ENCODE results near the gene SSBP4. TPM values are rescaled to one million over a fixed set of nuclear protein-coding genes. Genes with fewer than 3 reads are reported as not detected.

SSBP4 gene
- total and polyA plus RNA-seq, 9 of the 15 experiments (the other 6 are each of a cell fraction or from before 2014, with no cell fraction given) = 1.1 to 189 (median 39.0) TPM

DNA sequence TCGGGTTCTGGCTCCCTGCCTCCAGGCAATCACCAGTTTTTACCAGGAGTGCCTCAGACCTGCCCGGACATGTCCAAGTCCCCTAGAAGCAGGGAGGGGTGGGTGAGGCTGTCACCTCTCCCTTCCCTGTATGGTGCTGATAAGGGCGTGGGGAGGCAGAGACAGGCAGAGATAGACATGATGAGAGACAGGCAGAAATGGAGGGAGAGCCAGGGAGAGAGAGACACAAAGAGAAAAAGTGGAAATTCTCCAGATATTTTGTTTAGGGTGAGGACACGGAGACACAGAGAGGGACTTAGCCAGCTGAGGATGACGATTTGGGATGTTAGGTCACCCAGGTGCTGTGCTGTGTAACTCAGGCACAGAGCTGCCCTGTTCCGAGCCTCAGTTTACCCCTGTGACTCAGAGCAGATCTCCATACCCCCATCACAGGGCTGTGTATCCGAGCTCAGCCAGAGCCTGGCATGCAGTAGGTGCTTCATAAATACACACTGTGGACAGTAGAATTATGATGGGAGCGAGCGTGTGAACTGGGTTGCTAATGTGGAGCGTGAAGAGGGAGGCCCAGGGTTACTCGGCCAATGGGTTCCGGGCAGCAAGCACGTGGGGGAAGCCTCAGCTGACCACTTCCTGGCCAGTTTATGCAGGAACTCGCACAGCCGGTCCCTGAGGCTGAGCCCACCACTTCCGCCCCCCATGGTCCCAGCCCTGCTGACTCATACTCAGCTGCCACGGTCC lies 45.1 kb upstream of the SSBP4 start (continued):
- TF ChIP-seq ELF4 (CRISPR knock-in tag; IDR thresholded peaks at IDR 0.05) = no peak; the same call in 1 of the 2 replicates
- TF ChIP-seq ZNF507 (tag; conservative IDR thresholded peaks at IDR 0.05) = no peak
- peak; percentile 50; the same call in 1 of the 2 replicates for TF ChIP-seq NBN (IDR thresholded peaks at IDR 0.05; ENCODE audit: low read depth)
- peak; percentile 90 for TF ChIP-seq LCOR (CRISPR knock-in tag; IDR thresholded peaks at IDR 0.05)
- TF ChIP-seq TCF3 (CRISPR knock-in tag; IDR thresholded peaks at IDR 0.05) = peak; percentile 98
- TF ChIP-seq BRCA1 (IDR thresholded peaks at IDR 0.05) = no peak
- no peak for TF ChIP-seq BRCA1 (CRISPR knock-in tag; IDR thresholded peaks at IDR 0.05)
- no peak for TF ChIP-seq YBX1 (IDR thresholded peaks at IDR 0.05)
- peak; percentile 91 for TF ChIP-seq KDM5B (IDR thresholded peaks at IDR 0.05; ENCODE audit: insufficient replicate concordance, low read depth, low read length)
- TF ChIP-seq RNF2 (IDR thresholded peaks at IDR 0.05) = peak; percentile 96
- no peak for TF ChIP-seq ASH1L (IDR thresholded peaks at IDR 0.05; ENCODE audit: borderline replicate concordance, low read depth, partially characterized antibody)
- no peak for TF ChIP-seq SRSF7 (optimal IDR thresholded peaks at IDR 0.05; ENCODE audit: low read depth, low read length)
- TF ChIP-seq MCM3 (IDR thresholded peaks at IDR 0.05) = no peak
- TF ChIP-seq, protein P1, sequence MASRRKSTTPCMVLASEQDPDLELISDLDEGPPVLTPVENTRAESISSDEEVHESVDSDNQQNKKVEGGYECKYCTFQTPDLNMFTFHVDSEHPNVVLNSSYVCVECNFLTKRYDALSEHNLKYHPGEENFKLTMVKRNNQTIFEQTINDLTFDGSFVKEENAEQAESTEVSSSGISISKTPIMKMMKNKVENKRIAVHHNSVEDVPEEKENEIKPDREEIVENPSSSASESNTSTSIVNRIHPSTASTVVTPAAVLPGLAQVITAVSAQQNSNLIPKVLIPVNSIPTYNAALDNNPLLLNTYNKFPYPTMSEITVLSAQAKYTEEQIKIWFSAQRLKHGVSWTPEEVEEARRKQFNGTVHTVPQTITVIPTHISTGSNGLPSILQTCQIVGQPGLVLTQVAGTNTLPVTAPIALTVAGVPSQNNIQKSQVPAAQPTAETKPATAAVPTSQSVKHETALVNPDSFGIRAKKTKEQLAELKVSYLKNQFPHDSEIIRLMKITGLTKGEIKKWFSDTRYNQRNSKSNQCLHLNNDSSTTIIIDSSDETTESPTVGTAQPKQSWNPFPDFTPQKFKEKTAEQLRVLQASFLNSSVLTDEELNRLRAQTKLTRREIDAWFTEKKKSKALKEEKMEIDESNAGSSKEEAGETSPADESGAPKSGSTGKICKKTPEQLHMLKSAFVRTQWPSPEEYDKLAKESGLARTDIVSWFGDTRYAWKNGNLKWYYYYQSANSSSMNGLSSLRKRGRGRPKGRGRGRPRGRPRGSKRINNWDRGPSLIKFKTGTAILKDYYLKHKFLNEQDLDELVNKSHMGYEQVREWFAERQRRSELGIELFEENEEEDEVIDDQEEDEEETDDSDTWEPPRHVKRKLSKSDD (conservative IDR thresholded peaks at IDR 0.05; ENCODE audit: low read length) = no peak
- TF ChIP-seq, protein P2, sequence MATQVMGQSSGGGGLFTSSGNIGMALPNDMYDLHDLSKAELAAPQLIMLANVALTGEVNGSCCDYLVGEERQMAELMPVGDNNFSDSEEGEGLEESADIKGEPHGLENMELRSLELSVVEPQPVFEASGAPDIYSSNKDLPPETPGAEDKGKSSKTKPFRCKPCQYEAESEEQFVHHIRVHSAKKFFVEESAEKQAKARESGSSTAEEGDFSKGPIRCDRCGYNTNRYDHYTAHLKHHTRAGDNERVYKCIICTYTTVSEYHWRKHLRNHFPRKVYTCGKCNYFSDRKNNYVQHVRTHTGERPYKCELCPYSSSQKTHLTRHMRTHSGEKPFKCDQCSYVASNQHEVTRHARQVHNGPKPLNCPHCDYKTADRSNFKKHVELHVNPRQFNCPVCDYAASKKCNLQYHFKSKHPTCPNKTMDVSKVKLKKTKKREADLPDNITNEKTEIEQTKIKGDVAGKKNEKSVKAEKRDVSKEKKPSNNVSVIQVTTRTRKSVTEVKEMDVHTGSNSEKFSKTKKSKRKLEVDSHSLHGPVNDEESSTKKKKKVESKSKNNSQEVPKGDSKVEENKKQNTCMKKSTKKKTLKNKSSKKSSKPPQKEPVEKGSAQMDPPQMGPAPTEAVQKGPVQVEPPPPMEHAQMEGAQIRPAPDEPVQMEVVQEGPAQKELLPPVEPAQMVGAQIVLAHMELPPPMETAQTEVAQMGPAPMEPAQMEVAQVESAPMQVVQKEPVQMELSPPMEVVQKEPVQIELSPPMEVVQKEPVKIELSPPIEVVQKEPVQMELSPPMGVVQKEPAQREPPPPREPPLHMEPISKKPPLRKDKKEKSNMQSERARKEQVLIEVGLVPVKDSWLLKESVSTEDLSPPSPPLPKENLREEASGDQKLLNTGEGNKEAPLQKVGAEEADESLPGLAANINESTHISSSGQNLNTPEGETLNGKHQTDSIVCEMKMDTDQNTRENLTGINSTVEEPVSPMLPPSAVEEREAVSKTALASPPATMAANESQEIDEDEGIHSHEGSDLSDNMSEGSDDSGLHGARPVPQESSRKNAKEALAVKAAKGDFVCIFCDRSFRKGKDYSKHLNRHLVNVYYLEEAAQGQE (IDR thresholded peaks at IDR 0.05; ENCODE audit: borderline replicate concordance) = peak; percentile 94
- TF ChIP-seq, protein P2 (CRISPR knock-in tag; IDR thresholded peaks at IDR 0.05; ENCODE audit: low read depth) = peak; percentile 51; the same call in 1 of the 2 replicates
- peak in 1 of 2 experiments; percentile 87; a peak in 2 of 4 replicates for TF ChIP-seq HDAC1 (IDR thresholded peaks at IDR 0.05)
- peak; percentile 75; the same call in 1 of the 2 replicates for TF ChIP-seq ZNF311 (CRISPR knock-in tag; IDR thresholded peaks at IDR 0.05)
- TF ChIP-seq CREBBP (IDR thresholded peaks at IDR 0.05; ENCODE audit: low read depth, low read length) = no peak
- TF ChIP-seq ZNF408 (CRISPR knock-in tag; IDR thresholded peaks at IDR 0.05; ENCODE audit: low read depth) = no peak

Measured in K562 (cell line).